BLaER1 treated with 17β-estradiol and CSF1 and Interleukin-3, amounts not matched to agents 10 nM and 100 nM (cell line): ENCODE measurements around the gene SH3YL1.

Experiments
- H3K27ac ChIP-seq, 11 experiments: shearing (Covaris generic); formaldehyde crosslinking; 2 replicates each; pipeline ENCODE4 v1.8.1; 2022
- H3K27me3 ChIP-seq, 11 experiments: shearing (Covaris generic); formaldehyde crosslinking; 2 replicates each; pipeline ENCODE4 v1.8.1; 2022
- H3K36me3 ChIP-seq, 11 experiments: shearing (Covaris generic); formaldehyde crosslinking; 2 replicates each; pipeline ENCODE4 v1.8.1; 2022
- H3K4me1 ChIP-seq, 10 experiments: shearing (Covaris generic); formaldehyde crosslinking; 2 replicates each; pipeline ENCODE4 v1.8.1; 2022
- H3K4me2 ChIP-seq, 11 experiments: shearing (Covaris generic); formaldehyde crosslinking; 2 replicates each; pipeline ENCODE4 v1.8.1; 2022
- H3K4me3 ChIP-seq, 10 experiments: shearing (Covaris generic); formaldehyde crosslinking; 2 replicates each; pipeline ENCODE4 v1.8.1; 2022
- H3K9ac ChIP-seq, 11 experiments: shearing (Covaris generic); formaldehyde crosslinking; 2 replicates each; pipeline ENCODE4 v1.8.1; 2022
- H3K9me3 ChIP-seq, 11 experiments: shearing (Covaris generic); formaldehyde crosslinking; replicated peaks in 1 of 11; 2 replicates each; pipeline ENCODE4 v1.8.1; 2022
- H4K20me1 ChIP-seq, 11 experiments: shearing (Covaris generic); formaldehyde crosslinking; 2 replicates each; pipeline ENCODE4 v1.8.1; 2022
- Cebpa-rat ChIP-seq, 11 experiments: shearing (Covaris generic); IDR thresholded peaks; 2 replicates each; pipeline ENCODE4 v1.8.1; 2022

SH3YL1 gene, protein sequence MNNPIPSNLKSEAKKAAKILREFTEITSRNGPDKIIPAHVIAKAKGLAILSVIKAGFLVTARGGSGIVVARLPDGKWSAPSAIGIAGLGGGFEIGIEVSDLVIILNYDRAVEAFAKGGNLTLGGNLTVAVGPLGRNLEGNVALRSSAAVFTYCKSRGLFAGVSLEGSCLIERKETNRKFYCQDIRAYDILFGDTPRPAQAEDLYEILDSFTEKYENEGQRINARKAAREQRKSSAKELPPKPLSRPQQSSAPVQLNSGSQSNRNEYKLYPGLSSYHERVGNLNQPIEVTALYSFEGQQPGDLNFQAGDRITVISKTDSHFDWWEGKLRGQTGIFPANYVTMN

DNA sequence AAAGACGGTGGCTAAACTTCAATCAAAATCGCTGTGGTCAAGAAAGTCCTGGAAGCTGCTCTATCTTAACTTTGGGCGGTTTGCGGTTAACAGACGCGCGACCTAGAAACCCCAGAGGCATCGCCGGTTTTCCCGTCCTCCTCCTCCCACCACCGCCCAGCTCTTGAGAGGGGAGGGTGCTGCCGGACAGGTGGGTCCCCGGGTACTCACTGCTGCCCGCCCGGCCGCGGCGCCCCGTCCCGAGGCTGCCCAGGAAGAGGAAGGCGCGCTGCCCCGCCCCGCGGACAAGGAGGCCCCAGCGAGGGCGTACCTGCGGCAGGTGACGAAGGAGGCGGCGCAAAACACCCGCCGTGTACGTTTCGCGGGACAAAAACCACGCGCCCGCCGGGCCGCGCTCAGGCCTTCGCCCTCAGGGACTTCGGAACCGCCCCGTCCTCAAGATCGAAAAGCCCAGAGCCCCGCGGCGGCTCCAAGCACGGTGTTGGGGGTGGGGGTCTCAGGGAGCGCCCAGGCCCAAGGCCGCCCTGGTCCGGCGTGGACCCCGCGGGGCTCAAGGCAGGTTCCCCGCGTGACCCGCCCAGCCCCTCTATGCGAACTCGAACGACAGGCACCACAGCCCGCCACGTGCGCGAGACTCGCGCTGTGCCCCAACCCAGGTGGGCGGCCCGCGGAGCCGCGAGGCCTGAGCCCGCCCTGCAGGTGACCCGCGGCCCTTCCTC lies at the start of gene SH3YL1:
Gene SH3YL1 (minus strand): TSS at position 259 of the 719 bp plus-strand sequence. CDS start 48 bp downstream, at position 211.
- TF ChIP-seq Cebpa-rat (IDR thresholded peaks at IDR 0.05) = no peak
- Histone ChIP-seq H4K20me1 (peaks cover 22 to 66% (median 29%) of the 10 kb centered on the region in 11 experiments; a peak in 21 of 22 replicates), H3K27ac (peak within 1 kb of the TSS; percentile 68 to 91 (median 87)), H3K9me3 (peaks cover 2 to 18% (median 12%) of the 10 kb centered on the region in 11 experiments), H3K4me3 (peak within 1 kb of the TSS; percentile 77 to 92 (median 88)), H3K4me1 (peaks cover 50 to 71% (median 58%) of the 10 kb centered on the region in 10 experiments), H3K9ac (peak within 1 kb of the TSS; percentile 85 to 92 (median 89)), H3K4me2 (peak within 1 kb of the TSS; percentile 98 to 100 (median 99)), H3K36me3 (peaks cover 8 to 43% (median 23%) of the 10 kb centered on the region in 11 experiments; a peak in 21 of 22 replicates), H3K27me3 (no peaks in the 10 kb centered on the region)

DNA sequence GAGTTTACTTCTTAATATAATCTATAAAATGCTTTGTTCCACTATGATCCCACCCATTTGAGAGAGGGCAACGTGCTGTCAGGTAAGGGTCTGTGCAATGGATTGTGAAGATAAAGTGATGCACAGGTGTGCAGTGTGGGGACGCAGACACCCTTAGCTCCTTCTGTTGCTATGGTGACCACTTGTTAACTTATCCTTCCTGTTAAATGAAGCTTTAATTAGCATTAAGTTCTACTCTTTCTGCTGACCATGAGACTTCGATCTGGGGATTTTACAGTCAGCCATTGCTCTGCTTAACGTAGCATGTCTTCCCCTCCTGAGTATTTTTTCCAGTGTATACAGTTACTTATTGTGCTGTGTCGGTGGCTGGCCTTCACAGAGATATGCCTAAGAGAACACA lies 47.2 kb upstream of the SH3YL1 start:
- Histone ChIP-seq H3K9me3 (peaks cover 0 to 10% (median 0%) of the 10 kb centered on the region in 11 experiments; a peak in 7 of 22 replicates), H4K20me1 (no peaks in the 10 kb centered on the region), H3K27me3 (no peaks in the 10 kb centered on the region), H3K9ac (no peak overlapping the region), H3K4me1 (peaks cover 0 to 30% (median 24%) of the 10 kb centered on the region in 10 experiments; a peak in 17 of 20 replicates), H3K4me2 (peak overlapping the region in 5 of 11 experiments; percentile 4 to 43 (median 26); a peak in 4 of 22 replicates), H3K27ac (no peak overlapping the region), H3K4me3 (no peak overlapping the region), H3K36me3 (no peaks in the 10 kb centered on the region)
- no peak for TF ChIP-seq Cebpa-rat (IDR thresholded peaks at IDR 0.05)

DNA sequence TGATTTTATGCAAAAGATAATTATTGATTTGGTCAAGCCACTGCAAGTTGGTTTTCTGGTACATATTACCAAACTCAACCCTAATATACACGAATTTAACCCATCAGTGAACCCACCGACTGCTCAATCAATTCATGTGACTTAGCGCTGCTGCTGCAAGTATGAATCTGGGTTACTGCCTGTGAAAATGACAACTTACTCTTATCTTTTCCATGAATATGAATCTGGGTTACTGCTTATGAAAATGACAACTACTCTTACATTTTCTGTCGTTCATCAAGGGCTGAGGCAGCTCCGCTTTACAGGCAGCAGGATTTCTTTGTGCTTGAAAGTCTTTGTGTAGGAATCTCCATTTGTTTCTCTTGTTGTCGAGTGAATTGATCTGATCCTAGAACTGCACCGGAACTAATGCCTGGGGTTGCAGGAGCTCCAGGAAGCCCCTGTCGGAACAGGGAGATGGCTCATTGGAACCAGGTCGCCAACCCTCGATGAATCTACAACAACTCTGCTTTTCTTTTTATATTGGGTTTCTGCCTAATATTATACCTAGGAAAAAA lies 46.2 kb upstream of the SH3YL1 start:
- Histone ChIP-seq H3K27me3 (no peaks in the 10 kb centered on the region), H3K9ac (no peak overlapping the region), H3K4me1 (peaks cover 0 to 40% (median 34%) of the 10 kb centered on the region in 10 experiments; a peak in 17 of 20 replicates), H3K4me2 (peak overlapping the region in 7 of 11 experiments; percentile 54 to 85 (median 74); a peak in 12 of 22 replicates), H3K27ac (0 out of 22 replicates have a peak overlapping the region, but pooled peaks of 1 of the 11 experiments have one; percentile 46), H3K4me3 (no peak overlapping the region), H3K9me3 (peaks cover 0 to 7% (median 0%) of the 10 kb centered on the region in 11 experiments; a peak in 6 of 22 replicates), H4K20me1 (no peaks in the 10 kb centered on the region), H3K36me3 (no peaks in the 10 kb centered on the region)
- TF ChIP-seq Cebpa-rat (IDR thresholded peaks at IDR 0.05) = no peak

DNA sequence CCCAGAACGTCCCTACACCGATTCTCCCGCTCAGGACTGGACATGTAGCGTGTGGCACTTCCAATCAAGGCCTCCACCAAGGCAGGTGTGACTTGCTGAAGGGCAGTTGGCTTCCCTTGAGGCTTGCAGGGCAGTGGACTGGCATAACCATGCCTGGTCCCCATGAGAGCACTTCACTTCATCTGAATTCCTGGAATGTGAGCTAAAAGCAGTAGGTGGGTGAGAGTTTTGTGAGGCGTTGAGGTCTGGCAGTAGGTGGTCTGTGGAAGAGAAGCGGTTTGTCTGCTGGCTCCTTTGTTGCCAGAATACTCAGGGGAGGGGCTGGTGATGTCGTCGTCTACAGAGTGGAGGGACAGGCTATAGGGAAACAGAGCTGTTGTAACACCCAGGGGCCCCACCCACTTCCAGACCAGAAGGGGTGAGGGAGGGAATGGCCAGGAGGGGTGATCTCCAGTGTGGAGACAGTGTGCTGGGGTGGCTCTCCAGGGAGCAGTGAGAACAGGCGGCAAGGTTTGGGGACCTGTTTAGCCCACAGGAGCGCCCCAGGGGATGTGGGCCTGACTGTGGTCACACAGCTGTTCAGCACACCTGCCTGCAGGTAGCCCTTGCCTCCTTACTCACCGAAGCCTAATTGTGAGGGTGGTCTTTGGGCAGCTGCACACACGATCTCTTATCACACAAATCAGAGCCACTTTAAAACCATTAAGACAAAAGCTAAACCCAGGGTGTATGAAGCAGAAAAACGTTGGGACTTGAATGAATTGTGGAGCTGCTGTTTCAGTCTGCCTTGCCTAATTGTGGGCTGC lies 45.5 kb upstream of the SH3YL1 start:
- Histone ChIP-seq H3K36me3 (no peaks in the 10 kb centered on the region), H3K27me3 (no peaks in the 10 kb centered on the region), H3K4me3 (peak overlapping the region in 2 of 10 experiments; percentile 38 to 53; a peak in 2 of 20 replicates), H3K9ac (peak overlapping the region in 3 of 11 experiments; percentile 27 to 50 (median 39); a peak in 3 of 22 replicates), H4K20me1 (no peaks in the 10 kb centered on the region), H3K4me1 (peaks cover 0 to 47% (median 37%) of the 10 kb centered on the region in 10 experiments; a peak in 17 of 20 replicates), H3K9me3 (peaks cover 0 to under 1% (median 0%) of the 10 kb centered on the region in 11 experiments; a peak in 4 of 22 replicates), H3K4me2 (peak overlapping the region in 8 of 11 experiments; percentile 37 to 85 (median 74); a peak in 15 of 22 replicates), H3K27ac (peak overlapping the region in 1 of 11 experiments; percentile 46; a peak in 3 of 22 replicates)
- TF ChIP-seq Cebpa-rat (IDR thresholded peaks at IDR 0.05) = no peak

DNA sequence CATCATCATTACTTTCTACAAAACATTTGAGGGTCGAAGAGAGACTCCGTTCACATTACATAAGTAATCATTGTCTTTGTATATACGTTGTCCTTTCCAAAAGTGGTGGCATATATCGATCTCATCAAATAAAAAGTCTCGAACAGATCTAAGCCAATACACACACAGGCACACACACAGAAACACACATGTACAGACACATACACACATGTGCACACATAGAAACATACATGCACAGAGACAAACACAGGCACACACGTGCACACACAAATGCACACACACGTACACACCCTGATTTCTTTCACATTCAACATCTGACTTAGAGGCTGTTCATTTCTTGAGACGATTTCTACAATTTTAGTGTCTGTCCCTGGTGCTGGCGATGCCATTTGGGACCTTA lies 41.5 kb upstream of the SH3YL1 start:
- Histone ChIP-seq H3K36me3 (0 out of 22 replicates have a peak, but pooled peaks cover 0 to 7% (median 0%) of the 10 kb centered on the region in 11 experiments), H3K4me1 (peaks cover 0 to 47% (median 37%) of the 10 kb centered on the region in 10 experiments; a peak in 17 of 20 replicates), H3K4me2 (peak overlapping the region in 8 of 11 experiments; percentile 14 to 90 (median 63); a peak in 14 of 22 replicates), H3K27me3 (no peaks in the 10 kb centered on the region), H3K4me3 (peak overlapping the region in 1 of 10 experiments; percentile 25; a peak in 1 of 20 replicates), H4K20me1 (no peaks in the 10 kb centered on the region), H3K9ac (peak overlapping the region in 1 of 11 experiments; percentile 43; a peak in 1 of 22 replicates), H3K27ac (no peak overlapping the region), H3K9me3 (peaks cover 24 to 32% (median 31%) of the 10 kb centered on the region in 11 experiments)
- no peak for TF ChIP-seq Cebpa-rat (IDR thresholded peaks at IDR 0.05)

DNA sequence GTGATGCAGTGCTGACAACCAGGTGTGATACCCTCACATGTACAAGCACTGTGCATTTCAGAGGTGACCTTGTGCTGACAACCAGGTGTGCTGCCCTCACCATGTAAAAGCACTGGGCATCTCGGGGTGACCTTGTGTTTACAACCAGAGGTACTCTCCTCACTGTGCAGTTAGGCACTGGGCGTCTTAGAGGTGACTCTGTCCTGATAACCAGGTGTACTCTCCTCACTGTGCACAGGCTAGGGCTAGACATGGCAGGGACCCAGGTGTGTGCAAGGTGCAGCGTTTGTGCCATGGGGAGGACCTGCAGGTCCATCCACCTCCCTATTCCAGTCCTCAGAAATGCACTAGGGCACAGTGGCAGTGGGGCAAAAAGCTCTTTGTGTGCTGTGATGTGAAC lies 32.5 kb upstream of the SH3YL1 start:
- Histone ChIP-seq H3K9me3 (peaks cover 12 to 20% (median 14%) of the 10 kb centered on the region in 11 experiments; a peak in 19 of 22 replicates), H3K27me3 (peaks cover 5 to 14% (median 12%) of the 10 kb centered on the region in 11 experiments), H3K4me3 (no peak overlapping the region), H3K27ac (no peak overlapping the region), H3K9ac (no peak overlapping the region), H4K20me1 (no peaks in the 10 kb centered on the region), H3K4me2 (no peak overlapping the region), H3K36me3 (no peaks in the 10 kb centered on the region), H3K4me1 (no peaks in the 10 kb centered on the region)
- TF ChIP-seq Cebpa-rat (IDR thresholded peaks at IDR 0.05) = no peak

DNA sequence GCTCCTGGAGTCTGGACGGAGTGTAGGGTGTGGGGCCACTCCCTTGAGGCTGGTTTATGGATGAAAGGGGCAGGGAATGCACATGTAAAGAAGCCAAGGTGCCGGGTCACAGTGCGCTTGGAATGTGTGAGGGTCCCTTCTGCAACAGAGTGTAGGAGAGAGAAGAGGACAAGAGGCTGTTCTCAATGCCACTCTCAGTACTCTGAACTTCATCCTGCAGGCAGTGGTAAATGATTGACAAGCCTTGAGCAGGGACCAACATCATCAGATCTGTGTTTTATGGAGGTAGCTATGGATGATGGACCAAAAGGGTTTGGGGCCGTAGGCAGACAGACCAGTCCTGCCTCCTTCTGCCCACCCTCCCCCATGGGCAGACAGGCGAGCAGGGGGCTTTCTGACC lies 31.3 kb upstream of the SH3YL1 start:
- H3K9ac ChIP-seq = no peak overlapping the region
- TF ChIP-seq Cebpa-rat (IDR thresholded peaks at IDR 0.05) = no peak

More for the DNA sequence above, 31.3 kb upstream of the SH3YL1 start:
- peaks cover 17 to 26% (median 25%) of the 10 kb centered on the region in 11 experiments for H3K27me3 ChIP-seq
- H4K20me1 ChIP-seq = peaks cover 0 to 5% (median 0%) of the 10 kb centered on the region in 11 experiments; a peak in 9 of 22 replicates
- H3K4me3 ChIP-seq = no peak overlapping the region
- H3K27ac ChIP-seq = no peak overlapping the region
- peaks cover 0 to 7% (median 4%) of the 10 kb centered on the region in 11 experiments; a peak in 11 of 22 replicates for H3K9me3 ChIP-seq
- no peaks in the 10 kb centered on the region for H3K36me3 ChIP-seq
- H3K4me1 ChIP-seq = peaks cover 0 to under 1% (median 0%) of the 10 kb centered on the region in 10 experiments; a peak in 1 of 20 replicates
- H3K4me2 ChIP-seq = no peak overlapping the region
